ENCODE measurements around the gene RALB. TPM values are rescaled to one million over a fixed set of nuclear protein-coding genes. Genes with fewer than 3 reads are reported as not detected.

RALB gene
- polyA plus RNA-seq, 1 donor (not counting 4 experiments of a cell fraction or from before 2014, with no cell fraction given), result 80.8 TPM

- DNase-seq (ENCODE audit: low read depth, low spot score), result no peak
- Histone ChIP-seq H3K4me3 (ENCODE audit: control insufficient read depth in 2 of 3, extremely low read depth in 1 of 3, insufficient read depth in 2 of 3, low read depth in 1 of 3, low read length in 3 of 3) (peak overlapping the region in 1 of 3 experiments; percentile 56), H3K79me2 (ENCODE audit: control insufficient read depth, insufficient read depth, low read length) (peaks cover 11% of the 10 kb centered on the region), H3K4me1 (ENCODE audit: control insufficient read depth, extremely low read depth, insufficient read depth, low read length) (peaks cover 32% of the 10 kb centered on the region), H3K27me3 (ENCODE audit: control insufficient read depth, extremely low read depth, insufficient read depth, low read length) (no peaks in the 10 kb centered on the region), H3K27ac (ENCODE audit: control insufficient read depth, insufficient read depth, low read length) (no peak overlapping the region), H3K4me2 (ENCODE audit: control insufficient read depth, extremely low read depth, insufficient read depth, low read depth, low read length) (peak overlapping the region; percentile 70), H3K9ac (ENCODE audit: control insufficient read depth, extremely low read depth, insufficient read depth, low read length) (peak overlapping the region; percentile 79), H2AFZ (ENCODE audit: control insufficient read depth, low read length) (no peak overlapping the region), H3K9me3 (ENCODE audit: control insufficient read depth, low read depth, low read length) (peaks cover 5% of the 10 kb centered on the region), H3K36me3 (ENCODE audit: control insufficient read depth in 2 of 2, extremely low read depth in 1 of 2, insufficient read depth in 2 of 2, low read length in 2 of 2) (peaks cover 0 to 3% of the 10 kb centered on the region in 2 experiments), H3K9me1 (ENCODE audit: control insufficient read depth, extremely low read depth, insufficient read depth, low read length) (no peaks in the 10 kb centered on the region), H4K20me1 (ENCODE audit: control insufficient read depth, extremely low read depth, insufficient read depth, low read length) (no peaks in the 10 kb centered on the region)
- dilution Hi-C loops (cut with MboI; ENCODE audit: extremely low pct_ligation_motif_present, low sequenced_read_pairs), result no loop called here
- TF ChIP-seq EZH2 (IDR thresholded peaks at IDR 0.05; ENCODE audit: low read length) (no peak), CTCF (optimal IDR thresholded peaks at IDR 0.05 in 1 of 3, IDR thresholded peaks at IDR 0.05 in 1 of 3, conservative IDR thresholded peaks at IDR 0.05 in 1 of 3; ENCODE audit: extremely low read depth in 1 of 3, insufficient read depth in 2 of 3, low read length in 3 of 3) (no peak)
- no peak for FAIRE-seq
Observed at GRCh38 chr2:120224256-120224655, 28.4 kb upstream of the RALB start.

- Histone ChIP-seq H3K27me3 (ENCODE audit: control insufficient read depth, extremely low read depth, insufficient read depth, low read length) (no peaks in the 10 kb centered on the region), H3K27ac (ENCODE audit: control insufficient read depth, insufficient read depth, low read length) (no peak overlapping the region), H3K4me2 (ENCODE audit: control insufficient read depth, extremely low read depth, insufficient read depth, low read depth, low read length) (no peak overlapping the region), H3K9ac (ENCODE audit: control insufficient read depth, extremely low read depth, insufficient read depth, low read length) (no peak overlapping the region), H4K20me1 (ENCODE audit: control insufficient read depth, extremely low read depth, insufficient read depth, low read length) (no peaks in the 10 kb centered on the region), H3K4me3 (ENCODE audit: control insufficient read depth in 2 of 3, extremely low read depth in 1 of 3, insufficient read depth in 2 of 3, low read depth in 1 of 3, low read length in 3 of 3) (no peak overlapping the region), H3K9me3 (ENCODE audit: control insufficient read depth, low read depth, low read length) (peaks cover 5% of the 10 kb centered on the region), H2AFZ (ENCODE audit: control insufficient read depth, low read length) (no peak overlapping the region), H3K36me3 (ENCODE audit: control insufficient read depth in 2 of 2, extremely low read depth in 1 of 2, insufficient read depth in 2 of 2, low read length in 2 of 2) (peaks cover 0 to 3% of the 10 kb centered on the region in 2 experiments), H3K79me2 (ENCODE audit: control insufficient read depth, insufficient read depth, low read length) (peaks cover 11% of the 10 kb centered on the region), H3K4me1 (ENCODE audit: control insufficient read depth, extremely low read depth, insufficient read depth, low read length) (peaks cover 32% of the 10 kb centered on the region), H3K9me1 (ENCODE audit: control insufficient read depth, extremely low read depth, insufficient read depth, low read length) (no peaks in the 10 kb centered on the region)
- dilution Hi-C loops (cut with MboI; ENCODE audit: extremely low pct_ligation_motif_present, low sequenced_read_pairs), result no loop called here
- no peak for FAIRE-seq
- TF ChIP-seq EZH2 (IDR thresholded peaks at IDR 0.05; ENCODE audit: low read length) (no peak), CTCF (optimal IDR thresholded peaks at IDR 0.05 in 1 of 3, IDR thresholded peaks at IDR 0.05 in 1 of 3, conservative IDR thresholded peaks at IDR 0.05 in 1 of 3; ENCODE audit: extremely low read depth in 1 of 3, insufficient read depth in 2 of 3, low read length in 3 of 3) (no peak)
- no peak for DNase-seq (ENCODE audit: low read depth, low spot score)
Observed at GRCh38 chr2:120224735-120225548, 27.7 kb upstream of the RALB start.
